ELR (cell line): ENCODE measurements around the gene XK.
"Not testable (repeated sequence)": the region's sequence is repeated elsewhere in the genome, so short reads cannot be mapped to it uniquely, and the experiment has no call there.

Source experiments
- DNase-seq: peaks from one replicate; pipeline ENCODE4 v3.0.0-alpha.2; 2015; ENCODE audit warnings: low read depth

Gene XK

GRCh38 chrX:37685381-37686359, at the start of gene XK:
TSS of gene XK (plus strand) at chrX:37685791. CDS start at chrX:37685962, 171 bp downstream.
- peak; percentile 27 for DNase-seq

DNA sequence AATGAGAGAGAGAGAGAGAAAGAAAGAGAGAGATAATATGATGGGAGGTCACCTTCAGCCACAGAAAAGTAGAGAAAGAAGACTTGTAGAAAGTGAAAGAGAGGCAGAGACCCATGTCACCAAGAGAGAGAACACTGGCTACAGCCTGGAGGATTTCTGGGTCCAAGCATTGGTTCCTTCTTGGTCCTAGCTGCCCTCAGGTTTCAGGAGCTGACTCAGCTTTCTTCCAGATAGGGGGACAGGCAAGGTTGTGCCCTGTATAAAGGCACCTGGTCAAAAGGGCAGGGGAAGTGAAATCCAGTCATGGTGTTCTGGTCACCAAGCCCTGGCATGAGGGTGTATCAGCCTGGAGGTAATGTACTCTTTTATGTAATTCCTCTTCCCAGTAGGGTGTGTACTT, 47.5 kb upstream of the XK start:
- DNase-seq, result no peak

- DNase-seq, result no peak
Measured at GRCh38 chrX:37640142-37640541, 45.4 kb upstream of the XK start.

- no peak for DNase-seq
Measured at GRCh38 chrX:37641859-37642258, 43.7 kb upstream of the XK start.

GRCh38 chrX:37644381-37645305, 40.9 kb upstream of the XK start:
- no peak for DNase-seq

GRCh38 chrX:37646254-37646653, 39.3 kb upstream of the XK start:
- peak; percentile 0 for DNase-seq

- DNase-seq, result not testable (repeated sequence)
Measured at GRCh38 chrX:37650879-37651278, 34.7 kb upstream of the XK start.

- no peak for DNase-seq
Measured at GRCh38 chrX:37651921-37652452, 33.6 kb upstream of the XK start.

DNA sequence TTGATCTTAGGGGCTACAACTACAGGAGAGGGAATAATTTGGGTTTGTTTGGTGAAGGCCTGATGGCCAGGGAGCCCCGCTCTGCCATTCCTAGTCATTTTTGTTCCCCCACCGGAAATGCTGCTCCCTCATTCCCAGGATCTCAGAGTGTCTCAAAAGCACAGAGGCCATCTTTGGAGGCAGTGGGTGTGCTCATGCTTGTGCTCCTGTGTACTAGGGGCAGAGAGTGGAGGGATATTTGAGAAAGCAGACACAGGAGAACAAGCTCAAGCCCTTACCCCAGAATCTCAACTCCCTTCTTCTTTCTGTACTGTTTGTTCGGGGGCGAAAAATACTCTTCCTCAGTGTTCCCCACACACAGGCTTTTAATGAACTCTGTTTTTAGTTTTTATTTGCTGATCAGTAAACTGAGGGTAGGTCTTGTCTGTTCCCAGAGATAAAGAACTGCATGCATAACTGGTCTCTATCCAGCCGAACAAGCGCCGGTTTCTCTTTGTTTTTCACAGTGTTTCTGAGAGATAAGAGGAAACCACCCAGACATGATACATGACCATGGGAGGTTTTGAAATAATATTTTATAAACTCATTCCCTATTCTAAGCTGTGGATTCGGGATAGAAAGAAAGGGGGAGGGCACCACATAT, 32.9 kb upstream of the XK start:
- DNase-seq, result no peak

DNA sequence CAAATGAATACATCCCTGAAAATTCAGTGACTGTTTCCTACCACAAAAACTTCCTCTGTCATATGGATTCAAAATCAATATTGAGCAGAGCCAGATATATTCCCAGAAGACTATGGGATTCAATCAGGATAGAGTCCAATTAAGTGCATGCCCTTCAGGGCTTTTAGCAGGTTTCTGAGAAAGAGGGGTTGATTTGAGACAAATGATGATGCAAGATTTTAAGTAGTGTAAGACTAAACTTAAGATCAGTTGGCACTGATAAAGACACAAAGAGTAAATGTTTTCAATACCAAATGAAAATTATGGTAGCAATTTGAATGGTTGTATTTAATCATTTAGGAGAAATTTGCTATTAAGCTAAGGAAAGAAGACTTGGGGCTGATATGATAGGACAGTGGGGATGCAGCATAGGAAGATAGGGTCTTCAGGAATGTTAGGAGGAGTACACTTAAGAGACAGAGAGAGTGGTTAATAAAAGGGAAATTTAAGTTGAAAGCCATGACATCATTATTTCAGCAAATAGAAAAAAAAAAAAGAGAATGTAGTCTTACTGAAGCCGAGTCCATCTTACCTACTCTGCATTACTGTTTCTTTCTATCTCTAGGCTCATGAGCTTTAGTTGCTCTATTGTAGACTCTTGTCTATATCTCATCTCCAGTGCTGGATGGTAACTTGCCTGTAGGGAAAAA, 32.0 kb upstream of the XK start:
- DNase-seq, result no peak

DNA sequence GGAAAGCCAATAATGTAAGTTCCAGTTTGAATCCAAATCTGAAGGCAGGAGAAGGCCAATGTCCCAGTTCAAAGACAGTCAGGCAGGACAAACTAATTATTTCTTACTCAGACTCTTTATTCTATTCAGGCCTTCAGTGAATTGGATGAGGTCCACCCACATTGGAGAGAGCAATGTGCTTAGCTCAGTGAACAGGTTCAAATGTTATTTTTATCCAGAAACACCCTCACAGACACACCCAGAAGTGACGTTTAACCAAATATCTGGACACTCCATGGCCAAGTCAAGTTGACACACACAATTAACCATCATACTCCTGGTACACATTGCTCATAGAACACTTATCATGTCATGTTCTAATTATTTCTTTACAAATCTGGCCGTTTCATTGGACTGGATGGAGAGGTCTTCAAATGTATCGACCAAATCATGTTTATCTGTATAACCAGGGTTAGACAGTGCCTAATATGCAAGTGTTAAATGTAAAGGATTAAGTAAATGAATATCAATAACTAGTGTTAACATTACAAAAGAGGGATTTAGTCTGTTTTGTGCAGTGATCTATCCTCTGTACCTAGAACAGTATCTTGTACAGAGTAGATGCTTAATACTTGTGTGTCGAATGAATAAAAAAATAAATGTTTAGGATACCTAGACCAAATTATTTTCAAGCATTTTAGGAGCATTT, 27.1 kb upstream of the XK start:
- DNase-seq, result no peak

DNA sequence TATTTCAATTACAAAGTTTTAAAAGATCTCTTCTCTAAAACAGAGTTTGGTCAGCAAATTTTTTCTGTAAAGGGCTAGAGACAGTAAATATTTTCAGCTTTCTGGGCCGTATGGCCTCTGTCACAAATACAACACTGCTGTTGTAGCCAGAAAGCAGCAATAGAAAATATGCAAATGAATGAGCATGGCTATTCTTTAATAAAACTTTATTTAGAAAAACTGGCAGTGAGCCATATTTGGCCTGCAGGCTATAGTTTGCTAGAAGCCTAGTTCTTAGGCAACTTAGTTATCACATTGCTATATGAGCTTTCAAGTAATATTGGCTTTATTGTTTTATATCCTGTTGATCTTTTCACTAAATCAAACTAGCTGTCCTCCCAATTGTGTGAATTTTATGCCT, 26.5 kb upstream of the XK start:
- no peak for DNase-seq

DNA sequence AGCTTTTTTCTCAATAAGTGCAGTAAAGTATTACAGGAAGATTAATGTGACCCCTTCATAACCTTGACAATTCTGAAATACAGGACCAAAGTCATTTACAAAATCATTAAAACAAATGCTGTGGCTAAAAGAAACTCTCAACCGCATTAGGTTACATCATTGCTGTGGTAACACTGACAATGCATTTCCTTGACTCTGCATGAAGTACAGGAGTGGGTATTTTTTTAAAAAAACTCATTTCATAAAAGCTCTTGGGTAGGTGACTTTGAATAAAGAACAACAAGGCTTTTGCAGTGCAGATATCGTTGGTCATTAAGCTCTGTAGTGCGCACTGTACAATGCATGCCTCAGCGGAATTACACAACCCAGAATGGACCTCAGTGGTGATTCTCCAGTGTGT, 23.4 kb upstream of the XK start:
- DNase-seq, result no peak

DNA sequence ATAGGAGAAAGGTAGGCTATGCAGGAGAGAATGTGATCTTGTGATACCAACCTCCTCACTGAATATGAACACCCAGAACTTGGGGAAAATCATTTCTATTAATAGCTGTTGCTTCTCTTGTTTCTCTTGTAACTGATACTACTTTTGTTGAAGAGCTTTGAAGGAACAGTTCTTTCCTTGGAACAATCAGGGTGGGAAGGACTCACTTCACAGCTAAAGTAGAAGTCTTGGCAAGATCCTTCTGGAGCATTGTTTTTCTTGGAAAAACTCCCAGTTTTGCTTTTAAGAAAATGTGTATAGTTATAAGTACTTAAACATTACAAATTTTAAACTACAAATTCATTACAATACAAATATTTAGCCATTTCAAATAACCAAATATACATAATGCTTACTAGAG, 19.1 kb upstream of the XK start:
- no peak for DNase-seq

- no peak for DNase-seq
Measured at GRCh38 chrX:37667141-37667540, 18.4 kb upstream of the XK start.

DNA sequence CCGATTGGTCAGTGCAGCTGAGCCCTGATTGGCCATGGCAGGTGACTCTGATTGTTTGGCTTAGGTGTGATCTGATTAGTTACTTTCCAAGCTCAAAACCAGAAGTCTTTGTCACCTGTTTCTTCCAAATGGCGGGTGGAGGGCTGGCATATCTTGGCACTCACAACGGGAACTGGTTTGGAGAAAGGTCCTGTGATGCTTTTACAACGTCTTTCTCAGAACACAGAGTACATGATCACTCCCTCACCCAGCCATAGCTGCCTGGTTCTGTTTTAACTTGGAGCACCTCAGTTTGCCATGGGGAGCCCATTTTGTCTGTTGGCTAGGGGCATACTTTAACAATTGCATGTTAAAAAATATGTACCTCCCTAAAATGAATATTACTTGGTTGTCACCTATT, 13.0 kb upstream of the XK start:
- DNase-seq, result no peak

- no peak for DNase-seq
Measured at GRCh38 chrX:37676811-37677210, 8.8 kb upstream of the XK start.

- DNase-seq, result no peak
Measured at GRCh38 chrX:37677243-37677642, 8.3 kb upstream of the XK start.

GRCh38 chrX:37677765-37678164, 7.8 kb upstream of the XK start:
- DNase-seq, result no peak

GRCh38 chrX:37678574-37678973, 7.0 kb upstream of the XK start:
- DNase-seq, result no peak

DNA sequence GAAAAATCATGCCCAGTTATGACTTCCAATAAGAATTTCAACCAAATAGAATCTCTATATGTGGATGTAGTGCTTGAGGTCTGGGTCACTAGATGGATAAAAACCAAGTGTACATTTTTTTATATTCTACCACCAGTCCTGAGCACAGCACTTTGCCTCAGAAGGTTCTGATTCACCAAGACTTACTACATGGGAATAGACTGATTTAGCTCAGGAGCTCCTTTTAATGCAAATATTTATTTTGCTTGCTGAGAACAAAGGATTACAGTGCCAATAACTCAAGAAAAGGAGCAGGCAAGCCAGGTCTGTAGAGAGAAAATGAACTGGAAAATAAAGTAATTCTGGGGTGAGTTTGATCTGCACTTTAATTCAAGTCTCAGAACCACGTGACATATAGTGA, 6.4 kb upstream of the XK start:
- DNase-seq, result no peak
